Left lobe of liver (tissue), 2 donors: Measurements from ENCODE around the gene CIZ1. TPM values are rescaled to one million over a fixed set of nuclear protein-coding genes. Genes with fewer than 3 reads are reported as not detected.
"Not testable (repeated sequence)": the region's sequence is repeated elsewhere in the genome, so short reads cannot be mapped to it uniquely, and the experiment has no call there.

ENCODE experiments used
- ATAC-seq: fragments of 200-7000 bp; cut with Tn5 transposase; one replicate; pipeline ENCODE4 v1.9.1; 2020; ENCODE audit warnings: mild to moderate bottlenecking, moderate library complexity
- DNase-seq: peaks from one replicate; pipeline ENCODE4 v3.0.0-alpha.2; 2020; ENCODE audit warnings: low spot score
- total RNA-seq: library from RNA; stranded (reverse); gene quantifications from one replicate; pipeline ENCODE4 v1.2.1, GENCODE V29; 2021
- donor health status: DM: no; HTN: no; CAD: no; lungs with moderate emphysema.
- donor health status: DM: no; HTN: yes; CAD: no.

CIZ1 gene
- total RNA-seq, 1 donor from 2014 or later, result 28.1 TPM

GRCh38 chr9:128190516-128191405 lies 611 bp downstream of the CIZ1 start:
- DNase-seq (peak; percentile 66), ATAC-seq (peak; percentile 5)

- ATAC-seq (peak; percentile 8), DNase-seq (no peak)
These were observed 1.4 kb downstream of the CIZ1 start for GRCh38 chr9:128190013-128190412.

- ATAC-seq, result no peak
- DNase-seq, result no peak
These were observed 3.2 kb downstream of the CIZ1 start for GRCh38 chr9:128188209-128188608.

DNA sequence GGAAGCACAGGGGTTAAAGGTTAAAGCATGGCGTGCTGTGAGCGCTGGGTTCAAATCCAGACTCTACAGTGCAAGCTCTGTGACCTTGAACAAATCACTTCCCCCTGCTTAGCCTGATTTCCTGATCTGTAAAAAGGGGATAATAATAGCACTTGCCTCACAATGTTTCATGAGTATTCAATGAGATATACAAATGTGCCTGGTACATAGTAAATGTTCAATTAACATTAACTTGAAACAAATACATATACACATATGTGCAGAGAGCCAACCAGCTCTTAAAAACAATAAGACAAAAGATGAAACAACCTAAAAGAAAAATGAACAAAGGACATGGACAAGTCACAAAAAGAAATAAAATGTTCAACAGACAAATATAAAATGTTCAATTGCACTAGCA lies 4.0 kb downstream of the CIZ1 start:
- DNase-seq (no peak), ATAC-seq (no peak)

DNA sequence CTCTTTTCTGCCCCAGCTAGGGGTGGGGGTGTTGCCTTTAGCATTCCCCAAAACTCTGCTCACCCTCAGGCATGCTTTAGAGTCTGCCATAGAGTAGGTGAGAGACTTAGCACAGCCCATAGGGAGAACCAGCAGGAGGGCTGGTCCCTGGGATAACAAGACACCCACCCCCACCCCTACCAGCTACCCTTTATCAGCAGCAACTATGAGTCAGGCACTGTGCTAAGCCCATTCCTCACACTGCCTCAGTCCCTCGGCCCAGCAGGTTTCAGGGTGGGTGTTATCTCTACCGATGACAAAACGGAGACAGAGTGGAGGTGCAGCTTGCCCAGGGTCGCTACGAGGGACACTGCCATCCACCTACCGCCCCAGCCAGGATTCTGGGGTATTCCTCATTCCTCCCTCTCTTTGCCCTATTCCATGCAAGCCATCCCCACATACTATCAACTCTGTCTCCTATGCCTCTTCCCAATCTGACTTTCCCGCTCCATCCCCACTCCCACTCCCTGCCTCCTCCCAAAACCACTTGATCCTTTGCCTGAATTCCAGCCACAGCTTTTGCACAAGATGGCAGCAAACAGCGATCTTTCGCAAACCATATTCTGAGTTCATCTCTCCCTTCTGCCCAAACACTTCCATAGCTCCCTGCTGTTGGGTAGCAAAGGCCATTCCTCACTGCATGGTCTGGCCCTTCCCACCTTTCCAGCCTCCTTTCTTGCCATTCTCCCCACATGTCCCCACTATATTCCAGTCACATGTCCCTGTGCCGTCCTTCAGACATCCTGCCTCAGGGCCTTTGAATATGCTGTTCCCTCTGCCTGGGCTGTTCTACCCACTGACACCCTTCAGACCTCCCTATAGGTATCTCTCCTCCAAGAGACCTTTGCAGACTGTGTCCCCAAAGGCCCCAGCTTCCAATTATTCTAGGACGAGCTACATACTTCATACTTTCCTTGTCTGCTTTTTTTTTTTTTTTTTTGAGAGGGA lies 5.1 kb downstream of the CIZ1 start:
- no peak for DNase-seq
- ATAC-seq, result no peak

GRCh38 chr9:128182893-128183588 lies 8.3 kb downstream of the CIZ1 start:
- ATAC-seq, result no peak
- no peak for DNase-seq

GRCh38 chr9:128181480-128181879 lies 9.9 kb downstream of the CIZ1 start:
- DNase-seq, ATAC-seq: not testable (repeated sequence)

- no peak for DNase-seq
- ATAC-seq, result no peak
These were observed 10.9 kb downstream of the CIZ1 start for GRCh38 chr9:128180447-128180846.

- ATAC-seq, result no peak
These were observed 11.4 kb downstream of the CIZ1 start for GRCh38 chr9:128180001-128180400.

DNA sequence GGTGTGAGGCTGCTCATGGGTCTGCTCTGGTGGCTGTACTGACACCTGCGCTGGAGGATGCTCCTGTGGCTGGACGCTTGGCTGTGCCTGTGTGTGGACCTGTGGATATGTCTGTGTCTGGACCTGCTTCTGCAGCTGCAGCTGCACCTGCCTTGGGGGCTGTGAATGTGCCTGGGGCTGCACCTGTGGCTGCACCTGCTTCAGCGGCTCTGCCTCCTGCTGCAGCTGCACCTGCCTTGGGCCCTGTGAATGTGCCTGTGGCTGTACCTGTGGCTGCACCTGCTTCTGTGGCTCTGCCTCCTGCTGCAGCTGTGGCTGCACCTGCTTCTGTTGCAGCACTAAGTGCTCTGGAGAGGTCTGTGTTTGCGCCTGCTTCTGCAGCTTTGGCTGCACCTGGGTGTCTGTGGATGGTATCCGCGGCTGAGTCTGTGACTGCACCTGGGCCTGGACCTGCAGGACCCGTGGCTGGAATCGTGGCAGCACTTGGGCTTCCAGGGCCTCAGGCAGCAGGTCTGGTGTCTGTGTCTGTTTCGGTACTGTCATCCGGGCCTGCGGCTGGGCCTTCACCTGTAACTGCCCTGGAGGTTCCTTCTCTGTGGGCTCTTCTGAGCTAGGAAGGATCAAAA lies 12.5 kb downstream of the CIZ1 start:
- DNase-seq (no peak), ATAC-seq (no peak)

More at GRCh38 chr9:128180001-128180400, 11.4 kb downstream of the CIZ1 start:
- DNase-seq, result no peak

- ATAC-seq, result no peak
- DNase-seq, result no peak
These were observed 15.6 kb downstream of the CIZ1 start for GRCh38 chr9:128175726-128176125.

DNA sequence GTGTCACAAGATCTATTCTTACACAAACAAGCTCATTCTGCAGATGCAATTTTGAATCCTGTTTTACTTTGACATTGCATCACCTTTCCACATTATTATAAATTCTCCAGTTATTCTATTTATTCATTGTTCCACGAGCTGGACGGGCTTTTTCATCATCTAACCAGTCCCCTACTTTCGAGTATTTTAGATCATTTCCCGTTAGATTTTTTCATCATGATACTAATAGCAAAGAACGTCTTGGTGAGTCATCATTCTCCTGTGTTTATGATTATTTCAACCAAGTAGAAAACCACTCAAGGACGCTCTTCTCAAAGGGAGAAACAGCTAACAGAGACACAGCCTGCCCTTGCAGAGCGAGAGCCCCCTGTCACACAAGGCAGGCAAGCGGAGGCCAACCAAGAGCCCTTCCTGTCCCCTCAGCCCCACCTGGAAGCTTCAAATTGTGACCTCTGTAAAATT lies 16.2 kb downstream of the CIZ1 start:
- DNase-seq, result no peak
- ATAC-seq, result no peak

DNA sequence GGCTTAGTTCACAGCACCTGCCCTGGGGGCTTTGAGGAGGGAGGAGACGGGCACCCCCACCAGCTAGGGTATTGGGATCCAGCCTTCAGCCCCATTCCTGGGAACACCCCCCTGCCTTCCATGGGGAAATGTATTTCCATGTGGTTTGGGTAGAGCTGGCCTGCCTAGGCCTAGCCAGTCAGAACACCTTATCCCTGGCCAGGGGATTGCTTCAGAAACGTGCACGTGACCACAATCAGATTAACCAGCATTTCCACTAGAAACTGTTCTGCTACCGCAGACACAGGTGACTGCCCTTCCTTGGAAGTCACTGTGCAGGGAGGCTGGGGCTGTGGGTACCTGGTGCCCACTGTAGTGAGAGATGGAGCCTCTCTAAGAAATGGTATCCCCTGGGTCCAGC lies 17.3 kb downstream of the CIZ1 start:
- ATAC-seq, result no peak
- no peak for DNase-seq

DNA sequence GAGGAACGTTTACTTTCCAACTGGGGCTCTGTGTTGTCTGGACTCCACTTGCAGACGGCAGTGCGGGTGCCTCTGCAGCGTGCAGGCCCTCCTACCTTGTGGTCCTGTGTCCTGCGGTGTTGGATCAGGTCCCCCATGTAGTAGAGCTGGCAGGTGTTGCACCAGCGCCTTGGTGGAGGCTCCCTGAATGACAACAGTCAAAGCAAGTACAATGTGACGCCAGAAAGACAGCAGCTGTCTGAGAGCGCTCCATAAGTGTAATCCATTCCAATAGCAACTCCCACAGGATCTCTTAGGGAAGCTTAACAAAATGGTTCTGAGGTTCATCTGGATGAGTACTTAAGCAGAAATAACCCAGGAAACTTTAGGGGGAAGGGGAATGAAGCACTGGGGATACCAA lies 21.4 kb downstream of the CIZ1 start:
- ATAC-seq (no peak), DNase-seq (no peak)

DNA sequence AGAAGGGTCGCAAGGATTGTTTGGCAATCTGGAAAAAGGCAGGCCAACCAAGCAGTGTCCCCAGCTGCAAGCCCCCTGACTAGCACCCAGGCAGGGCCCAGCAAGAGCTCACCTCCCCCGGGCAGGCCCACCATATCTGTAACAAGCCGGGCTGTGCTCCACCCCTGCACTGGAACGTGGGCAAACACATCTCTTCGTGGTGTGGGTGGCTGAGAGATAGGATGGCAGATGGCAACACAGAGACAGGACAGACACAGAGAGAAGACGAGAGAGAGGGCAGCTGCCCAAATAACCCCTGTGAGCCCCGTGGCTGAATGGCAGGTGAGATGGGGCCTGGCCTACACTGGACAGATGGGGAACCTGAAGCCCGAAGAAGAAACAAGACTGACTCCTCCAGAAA lies 21.9 kb downstream of the CIZ1 start:
- ATAC-seq (no peak), DNase-seq (no peak)

DNA sequence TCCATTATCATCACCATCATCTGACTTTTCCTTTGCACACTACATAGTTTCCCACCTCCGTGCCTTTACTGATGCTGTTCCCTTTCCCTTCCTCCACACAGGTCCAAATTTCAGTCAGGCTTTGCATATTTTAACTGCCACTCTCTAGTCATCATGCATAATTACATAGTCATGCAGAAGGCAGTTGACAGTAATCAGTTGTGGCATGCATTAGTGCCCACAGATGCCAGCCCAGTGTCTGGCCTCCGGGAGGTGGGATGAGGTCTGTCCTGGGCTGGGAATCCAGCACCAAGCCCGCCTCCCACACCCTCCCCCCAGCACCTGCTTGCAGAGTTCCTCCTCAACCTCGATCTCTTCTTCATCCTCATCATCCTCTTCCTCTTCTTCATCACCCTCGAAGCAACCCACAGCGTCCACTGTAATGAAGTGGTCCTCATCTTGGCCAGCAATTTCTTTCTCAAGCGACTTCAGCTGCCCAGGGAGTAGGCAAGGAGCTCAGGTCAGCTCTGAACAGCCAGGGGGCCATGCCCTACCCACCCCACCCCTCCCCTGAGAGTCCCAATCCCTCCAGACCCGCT lies 22.6 kb downstream of the CIZ1 start:
- no peak for ATAC-seq
- no peak for DNase-seq

GRCh38 chr9:128167209-128167608 lies 24.2 kb downstream of the CIZ1 start:
- ATAC-seq (no peak), DNase-seq (no peak)

- ATAC-seq (no peak), DNase-seq (no peak)
These were observed 25.2 kb downstream of the CIZ1 start for GRCh38 chr9:128166169-128166568.

- no peak for DNase-seq
These were observed 27.0 kb downstream of the CIZ1 start for GRCh38 chr9:128164307-128164885.

More at GRCh38 chr9:128164307-128164885, 27.0 kb downstream of the CIZ1 start:
- ATAC-seq, result no peak
